ENCODE measurements around the gene LPIN3.
A peak's percentile ranks its signal among the peaks of the same experiment; 100 is the strongest.

LPIN3 gene

DNA sequence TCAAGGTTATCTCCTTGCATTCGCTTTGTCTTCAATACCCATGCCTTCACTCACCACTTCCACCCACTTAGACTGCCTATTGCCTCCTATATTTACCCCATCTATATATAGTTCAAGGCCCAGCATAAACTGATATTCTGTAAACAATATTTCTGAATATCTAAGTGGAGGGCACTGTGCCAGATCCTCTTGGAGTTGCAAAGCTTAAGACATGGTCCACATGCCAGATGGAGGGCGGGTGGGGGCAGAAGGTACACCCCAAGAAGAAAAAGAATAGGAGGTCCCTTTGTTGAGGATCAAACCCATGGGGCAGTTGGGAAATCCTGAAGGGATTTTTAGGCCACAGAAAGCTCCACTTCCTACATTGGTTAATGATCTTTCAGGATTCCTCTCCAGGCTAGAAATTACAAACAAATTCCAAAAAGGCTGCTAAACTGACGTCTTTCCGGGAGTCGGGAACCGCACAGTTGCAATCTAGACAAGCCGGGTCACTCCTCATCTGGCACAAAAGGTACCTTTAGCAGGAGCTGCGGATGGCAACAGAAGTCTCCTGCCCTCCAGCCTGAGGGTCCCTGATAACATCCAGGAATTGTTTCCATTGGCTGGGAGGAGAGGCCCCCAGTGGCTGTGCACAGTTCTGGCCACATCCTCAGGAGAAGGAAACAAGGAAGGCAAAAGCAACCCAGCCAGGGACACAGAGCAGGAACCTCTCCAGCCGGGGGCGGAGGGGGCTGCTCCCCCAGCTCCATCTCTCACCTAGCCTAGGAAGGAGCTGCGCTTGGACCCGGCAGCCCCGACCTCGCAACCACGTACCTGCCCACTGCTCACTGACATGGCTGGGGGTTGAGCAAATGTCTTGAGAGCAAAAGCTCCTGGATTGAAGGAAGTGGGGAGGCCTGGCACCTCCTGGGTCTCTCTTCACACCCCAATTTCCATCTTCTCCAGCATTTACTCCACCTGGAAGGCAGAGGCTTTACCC lies 5.9 kb upstream of the LPIN3 start:
- Histone ChIP-seq H3K14ac (ENCODE audit: low read length in 2 of 2) (peak overlapping the region in 1 of 2 experiments; percentile 29), H3K27ac (ENCODE audit: low read length, poor library complexity, severe bottlenecking) (peak overlapping the region; percentile 55), H2BK12ac (ENCODE audit: low read length in 2 of 2) (peak overlapping the region in 1 of 2 experiments; percentile 60), H3K4me3 (ENCODE audit: insufficient read depth in 1 of 2, low read depth in 1 of 2, low read length in 2 of 2) (no peak overlapping the region), H2BK15ac (ENCODE audit: low read depth, poor library complexity, severe bottlenecking) (no peak overlapping the region), H3K9me3 (ENCODE audit: control insufficient read depth, low read length) (no peaks in the 10 kb centered on the region), H3K4me1 (ENCODE audit: control insufficient read depth, insufficient read depth, low read depth, low read length) (peaks cover 10% of the 10 kb centered on the region), H3K27me3 (ENCODE audit: control insufficient read depth in 1 of 2, insufficient read depth in 1 of 2, low read length in 2 of 2) (no peaks in the 10 kb centered on the region), H4K8ac (ENCODE audit: low read length) (no peak overlapping the region), H2BK120ac (ENCODE audit: low read depth, low read length) (no peak overlapping the region), H3K79me1 (replicated peaks; ENCODE audit: low read length, poor library complexity, severe bottlenecking) (no peaks in the 10 kb centered on the region), H4K91ac (ENCODE audit: low read length) (no peak overlapping the region), H2AK5ac (ENCODE audit: low read length, severe bottlenecking) (no peak overlapping the region), H3K18ac (ENCODE audit: low read depth in 1 of 2, low read length in 2 of 2) (peak overlapping the region in 1 of 2 experiments; percentile 43), H3K4ac (ENCODE audit: low read depth in 1 of 2, low read length in 2 of 2) (no peak overlapping the region), H3K36me3 (ENCODE audit: control insufficient read depth in 1 of 2, insufficient read depth in 2 of 2, low read depth in 1 of 2, low read length in 2 of 2) (no peaks in the 10 kb centered on the region), H3K23ac (ENCODE audit: low read length in 2 of 2) (peak overlapping the region in 1 of 2 experiments; percentile 19), H2BK5ac (ENCODE audit: low read depth, low read length, poor library complexity, severe bottlenecking) (no peak overlapping the region), H2AFZ (ENCODE audit: low read depth, low read length) (peak overlapping the region; percentile 52), H3K4me2 (ENCODE audit: low read length, poor library complexity, severe bottlenecking) (no peak overlapping the region), H3K9ac (ENCODE audit: low read length) (no peak overlapping the region)
- 91% methylated on average over 12 of the region's 15 CpGs for WGBS
- no peak for DNase-seq

DNA sequence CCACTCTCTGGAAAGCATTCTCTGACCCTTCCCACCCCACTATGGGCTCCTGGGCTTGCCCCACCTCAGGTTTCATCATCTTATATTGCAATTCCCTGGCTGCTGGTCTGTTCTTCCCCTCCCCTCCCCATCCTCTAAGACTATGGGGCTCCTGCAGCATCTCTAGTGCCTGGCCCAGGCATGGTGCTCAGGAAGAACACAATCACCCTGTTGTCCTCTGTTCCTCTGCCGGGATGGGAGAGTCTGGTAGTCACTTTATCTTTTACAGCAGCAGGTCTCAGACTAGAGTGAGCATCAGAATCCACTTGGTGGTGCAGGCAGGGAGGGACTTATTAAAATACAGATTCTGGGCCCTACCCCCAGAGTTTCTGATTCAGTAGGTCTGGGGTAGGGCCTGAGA lies 5.0 kb upstream of the LPIN3 start:
- Histone ChIP-seq H2BK5ac (ENCODE audit: low read depth, low read length, poor library complexity, severe bottlenecking) (no peak overlapping the region), H2BK120ac (ENCODE audit: low read depth, low read length) (no peak overlapping the region), H2AK5ac (ENCODE audit: low read length, severe bottlenecking) (peak overlapping the region; percentile 24), H3K9ac (ENCODE audit: low read length) (no peak overlapping the region), H2BK12ac (ENCODE audit: low read length in 2 of 2) (no peak overlapping the region), H3K23ac (ENCODE audit: low read length in 2 of 2) (no peak overlapping the region), H2BK15ac (ENCODE audit: low read depth, poor library complexity, severe bottlenecking) (no peak overlapping the region), H3K4me2 (ENCODE audit: low read length, poor library complexity, severe bottlenecking) (no peak overlapping the region), H3K79me1 (replicated peaks; ENCODE audit: low read length, poor library complexity, severe bottlenecking) (no peaks in the 10 kb centered on the region), H4K91ac (ENCODE audit: low read length) (no peak overlapping the region), H4K8ac (ENCODE audit: low read length) (no peak overlapping the region), H2AFZ (ENCODE audit: low read depth, low read length) (no peak overlapping the region), H3K4me3 (ENCODE audit: insufficient read depth in 1 of 2, low read depth in 1 of 2, low read length in 2 of 2) (no peak overlapping the region), H3K36me3 (ENCODE audit: control insufficient read depth in 1 of 2, insufficient read depth in 2 of 2, low read depth in 1 of 2, low read length in 2 of 2) (no peaks in the 10 kb centered on the region), H3K27me3 (ENCODE audit: control insufficient read depth in 1 of 2, insufficient read depth in 1 of 2, low read length in 2 of 2) (no peaks in the 10 kb centered on the region), H3K4me1 (ENCODE audit: control insufficient read depth, insufficient read depth, low read depth, low read length) (peaks cover 10% of the 10 kb centered on the region), H3K27ac (ENCODE audit: low read length, poor library complexity, severe bottlenecking) (no peak overlapping the region), H3K9me3 (ENCODE audit: control insufficient read depth, low read length) (no peaks in the 10 kb centered on the region), H3K4ac (ENCODE audit: low read depth in 1 of 2, low read length in 2 of 2) (no peak overlapping the region), H3K14ac (ENCODE audit: low read length in 2 of 2) (no peak overlapping the region), H3K18ac (ENCODE audit: low read depth in 1 of 2, low read length in 2 of 2) (no peak overlapping the region)
- WGBS = 83% methylated on average over 1 of the region's 1 CpG
- DNase-seq = no peak

DNA sequence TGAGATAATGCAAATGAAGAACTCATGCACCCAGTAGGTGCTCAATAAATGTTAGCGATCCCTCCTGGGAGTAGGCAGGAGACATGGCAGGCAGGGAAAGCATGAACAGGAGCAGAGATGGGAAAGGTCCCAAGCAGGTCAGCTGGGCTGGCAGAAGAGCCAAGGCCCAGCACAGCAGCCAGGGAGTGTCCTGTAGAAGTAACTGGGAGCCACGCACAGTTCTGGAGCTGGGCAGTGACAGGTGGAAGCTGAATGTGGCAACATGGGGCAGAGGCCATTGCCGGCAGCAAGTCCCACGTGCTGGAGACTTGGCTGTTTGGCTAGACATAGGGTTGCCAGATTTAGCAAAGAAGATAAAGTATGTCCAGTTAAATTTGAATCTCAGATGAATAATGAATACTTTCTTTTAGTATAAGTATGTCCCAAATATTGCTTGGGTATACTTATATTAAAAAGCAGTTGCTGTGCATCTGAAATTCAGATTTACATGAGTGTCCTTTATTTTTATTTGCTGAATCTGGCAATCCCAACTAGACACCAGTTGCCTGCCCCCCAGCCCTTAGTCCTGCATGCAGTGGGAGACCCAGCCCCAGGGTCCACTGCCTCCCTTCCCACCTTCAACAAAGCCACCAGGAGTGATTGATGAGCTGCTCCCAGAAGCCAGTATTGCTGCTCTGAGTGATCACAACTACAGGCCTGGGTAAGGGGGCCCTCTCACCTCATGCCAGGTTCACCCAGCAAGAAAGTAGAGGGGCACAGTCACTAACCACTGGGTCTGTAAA lies 3.7 kb upstream of the LPIN3 start:
- Histone ChIP-seq H2AFZ (ENCODE audit: low read depth, low read length) (no peak overlapping the region), H3K4me2 (ENCODE audit: low read length, poor library complexity, severe bottlenecking) (no peak overlapping the region), H3K79me1 (replicated peaks; ENCODE audit: low read length, poor library complexity, severe bottlenecking) (peaks cover 6% of the 10 kb centered on the region), H3K18ac (ENCODE audit: low read depth in 1 of 2, low read length in 2 of 2) (no peak overlapping the region), H3K9me3 (ENCODE audit: control insufficient read depth, low read length) (no peaks in the 10 kb centered on the region), H4K91ac (ENCODE audit: low read length) (no peak overlapping the region), H2BK12ac (ENCODE audit: low read length in 2 of 2) (no peak overlapping the region), H3K23ac (ENCODE audit: low read length in 2 of 2) (no peak overlapping the region), H3K4me3 (ENCODE audit: insufficient read depth in 1 of 2, low read depth in 1 of 2, low read length in 2 of 2) (no peak overlapping the region), H3K36me3 (ENCODE audit: control insufficient read depth in 1 of 2, insufficient read depth in 2 of 2, low read depth in 1 of 2, low read length in 2 of 2) (no peaks in the 10 kb centered on the region), H2BK15ac (ENCODE audit: low read depth, poor library complexity, severe bottlenecking) (no peak overlapping the region), H3K4me1 (ENCODE audit: control insufficient read depth, insufficient read depth, low read depth, low read length) (peaks cover 15% of the 10 kb centered on the region), H3K4ac (ENCODE audit: low read depth in 1 of 2, low read length in 2 of 2) (no peak overlapping the region), H2BK5ac (ENCODE audit: low read depth, low read length, poor library complexity, severe bottlenecking) (no peak overlapping the region), H2BK120ac (ENCODE audit: low read depth, low read length) (no peak overlapping the region), H2AK5ac (ENCODE audit: low read length, severe bottlenecking) (peak overlapping the region; percentile 70), H3K27me3 (ENCODE audit: control insufficient read depth in 1 of 2, insufficient read depth in 1 of 2, low read length in 2 of 2) (no peaks in the 10 kb centered on the region), H3K14ac (ENCODE audit: low read length in 2 of 2) (no peak overlapping the region), H4K8ac (ENCODE audit: low read length) (no peak overlapping the region), H3K9ac (ENCODE audit: low read length) (no peak overlapping the region), H3K27ac (ENCODE audit: low read length, poor library complexity, severe bottlenecking) (no peak overlapping the region)
- WGBS = 91% methylated on average over 4 of the region's 4 CpGs
- DNase-seq = no peak

DNA sequence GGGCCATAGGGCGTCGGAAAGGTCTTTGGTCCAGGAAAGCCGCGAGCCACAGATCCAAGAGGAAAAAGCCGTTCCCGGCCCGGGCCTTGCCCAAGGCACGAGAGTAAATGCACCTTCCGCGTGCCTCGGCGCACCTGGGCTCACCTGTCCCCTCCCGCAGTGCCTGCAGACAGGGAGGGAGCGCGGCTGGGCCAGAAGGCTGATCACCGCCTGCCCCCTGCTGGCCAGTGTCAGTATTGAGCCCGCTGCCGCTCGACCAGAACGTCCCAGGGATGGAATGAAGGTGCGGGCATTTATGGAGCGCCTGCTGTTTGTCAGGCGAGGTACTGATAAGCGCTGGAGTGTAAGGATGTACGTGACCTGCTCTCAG lies 679 bp upstream of the LPIN3 start:
- Histone ChIP-seq H3K4ac (ENCODE audit: low read depth in 1 of 2, low read length in 2 of 2) (no peak overlapping the region), H3K36me3 (ENCODE audit: control insufficient read depth in 1 of 2, insufficient read depth in 2 of 2, low read depth in 1 of 2, low read length in 2 of 2) (peaks cover 5 to 6% of the 10 kb centered on the region in 2 experiments), H2BK120ac (ENCODE audit: low read depth, low read length) (no peak overlapping the region), H2BK15ac (ENCODE audit: low read depth, poor library complexity, severe bottlenecking) (no peak overlapping the region), H3K4me1 (ENCODE audit: control insufficient read depth, insufficient read depth, low read depth, low read length) (peaks cover 16% of the 10 kb centered on the region), H3K23ac (ENCODE audit: low read length in 2 of 2) (no peak overlapping the region), H2AFZ (ENCODE audit: low read depth, low read length) (no peak overlapping the region), H3K27ac (ENCODE audit: low read length, poor library complexity, severe bottlenecking) (no peak overlapping the region), H3K79me1 (replicated peaks; ENCODE audit: low read length, poor library complexity, severe bottlenecking) (peaks cover 27% of the 10 kb centered on the region), H3K4me3 (ENCODE audit: insufficient read depth in 1 of 2, low read depth in 1 of 2, low read length in 2 of 2) (peak overlapping the region in 1 of 2 experiments; percentile 87), H3K27me3 (ENCODE audit: control insufficient read depth in 1 of 2, insufficient read depth in 1 of 2, low read length in 2 of 2) (no peaks in the 10 kb centered on the region), H2BK12ac (ENCODE audit: low read length in 2 of 2) (peak overlapping the region in 1 of 2 experiments; percentile 64), H3K14ac (ENCODE audit: low read length in 2 of 2) (no peak overlapping the region), H3K4me2 (ENCODE audit: low read length, poor library complexity, severe bottlenecking) (peak overlapping the region; percentile 91), H4K91ac (ENCODE audit: low read length) (no peak overlapping the region), H4K8ac (ENCODE audit: low read length) (no peak overlapping the region), H2AK5ac (ENCODE audit: low read length, severe bottlenecking) (no peak overlapping the region), H3K18ac (ENCODE audit: low read depth in 1 of 2, low read length in 2 of 2) (no peak overlapping the region), H3K9me3 (ENCODE audit: control insufficient read depth, low read length) (no peaks in the 10 kb centered on the region), H2BK5ac (ENCODE audit: low read depth, low read length, poor library complexity, severe bottlenecking) (no peak overlapping the region), H3K9ac (ENCODE audit: low read length) (peak overlapping the region; percentile 90)
- DNase-seq = peak; percentile 73
- WGBS = 4% methylated on average over 23 of the region's 25 CpGs
